ENCODE measurements around the gene GPD2. TPM values are rescaled to one million over a fixed set of nuclear protein-coding genes. Genes with fewer than 3 reads are reported as not detected.

Gene GPD2
- total and polyA plus RNA-seq, 2 of the 13 experiments (the other 11 are each of a cell fraction or from before 2014, with no cell fraction given): not detected

DNA sequence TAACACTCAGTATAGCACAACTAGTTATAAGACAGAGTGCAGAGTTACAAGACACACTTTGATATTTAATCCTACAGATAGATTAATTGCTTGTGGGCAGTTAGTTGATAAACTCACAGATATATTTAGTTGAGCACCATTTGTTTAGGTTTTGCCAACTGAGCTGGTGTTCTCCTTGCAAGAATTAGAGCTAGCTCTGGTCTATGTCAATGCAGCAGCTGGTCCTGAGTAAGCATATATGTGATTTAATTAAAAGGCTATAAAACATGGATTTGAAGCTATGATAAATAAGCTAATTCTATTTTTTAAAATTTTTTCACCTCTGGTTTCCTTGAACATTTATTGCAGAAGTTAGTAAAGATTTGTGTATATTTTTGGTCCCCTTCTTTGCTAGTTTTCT is 35.6 kb downstream of the GPD2 start:
- no peaks in the 10 kb centered on the region for H3K27me3 ChIP-seq (ENCODE audit: control insufficient read depth in 1 of 2, insufficient read depth in 2 of 2, low read length in 2 of 2)
- H3K4me1 ChIP-seq (ENCODE audit: insufficient read depth, low read length): no peaks in the 10 kb centered on the region
- no peaks in the 10 kb centered on the region for H3K79me2 ChIP-seq (ENCODE audit: insufficient read depth, low read length)
- no peaks in the 10 kb centered on the region for H4K20me1 ChIP-seq (ENCODE audit: insufficient read depth, low read length)
- DNase-seq (ENCODE audit: low spot score) (no peak), ATAC-seq (no peak), FAIRE-seq (no peak)
- no peak overlapping the region for H3K9ac ChIP-seq (ENCODE audit: insufficient read depth, low read depth, low read length)
- no peak overlapping the region for H3K27ac ChIP-seq (ENCODE audit: extremely low read length, insufficient read depth, low read length)
- BruUV-seq (replicated peaks): no TSS peak
- TF ChIP-seq ZNF33B (CRISPR knock-in tag; IDR thresholded peaks at IDR 0.05) (no peak), RXRB (CRISPR knock-in tag; IDR thresholded peaks at IDR 0.05; ENCODE audit: borderline replicate concordance) (no peak), SCMH1 (CRISPR knock-in tag; IDR thresholded peaks at IDR 0.05; ENCODE audit: borderline replicate concordance) (no peak), ZNF101 (CRISPR knock-in tag; IDR thresholded peaks at IDR 0.05; ENCODE audit: borderline replicate concordance, low read depth) (no peak), RERE (CRISPR knock-in tag; IDR thresholded peaks at IDR 0.05; ENCODE audit: low read depth) (no peak), JUNB (CRISPR knock-in tag; IDR thresholded peaks at IDR 0.05; ENCODE audit: borderline replicate concordance) (no peak)
- intact Hi-C loops (cut with micrococcal nuclease; ENCODE audit: unreplicated experiment) (no loop called here), in situ Hi-C loops (cut with HindIII; ENCODE audit: extremely low pct_ligation_motif_present, low pct_unique_long_range_greater_than_20kb) (no loop called here)
- no peaks in the 10 kb centered on the region for H3K9me3 ChIP-seq (ENCODE audit: low read length)
- no peaks in the 10 kb centered on the region for H3K36me3 ChIP-seq (replicated peaks in 1 of 2; ENCODE audit: control insufficient read depth in 1 of 2, insufficient read depth in 2 of 2, low read length in 2 of 2)
- H3K4me3 ChIP-seq (replicated peaks in 1 of 3; ENCODE audit: insufficient read depth in 1 of 3, low read depth in 2 of 3, low read length in 3 of 3): no peak overlapping the region
- ChIA-PET POLR2A (no interaction called here), CTCF (ENCODE audit: low intra/inter-chr PET ratio, low total read pairs) (no interaction called here)
- H3K4me2 ChIP-seq (ENCODE audit: low read depth, low read length): no peak overlapping the region
- no peak overlapping the region for H2AFZ ChIP-seq (ENCODE audit: low read length)
